HG03060 (cell line): ENCODE data around the gene HBS1L.

Source experiments
- ATAC-seq: cut with Tn5 transposase; IDR thresholded peaks from one replicate; pipeline ENCODE4 v1.9.1; 2021; ENCODE audit warnings: low read depth, moderate number of reproducible peaks; ENCODE audit not compliant: unreplicated experiment

Gene HBS1L

DNA sequence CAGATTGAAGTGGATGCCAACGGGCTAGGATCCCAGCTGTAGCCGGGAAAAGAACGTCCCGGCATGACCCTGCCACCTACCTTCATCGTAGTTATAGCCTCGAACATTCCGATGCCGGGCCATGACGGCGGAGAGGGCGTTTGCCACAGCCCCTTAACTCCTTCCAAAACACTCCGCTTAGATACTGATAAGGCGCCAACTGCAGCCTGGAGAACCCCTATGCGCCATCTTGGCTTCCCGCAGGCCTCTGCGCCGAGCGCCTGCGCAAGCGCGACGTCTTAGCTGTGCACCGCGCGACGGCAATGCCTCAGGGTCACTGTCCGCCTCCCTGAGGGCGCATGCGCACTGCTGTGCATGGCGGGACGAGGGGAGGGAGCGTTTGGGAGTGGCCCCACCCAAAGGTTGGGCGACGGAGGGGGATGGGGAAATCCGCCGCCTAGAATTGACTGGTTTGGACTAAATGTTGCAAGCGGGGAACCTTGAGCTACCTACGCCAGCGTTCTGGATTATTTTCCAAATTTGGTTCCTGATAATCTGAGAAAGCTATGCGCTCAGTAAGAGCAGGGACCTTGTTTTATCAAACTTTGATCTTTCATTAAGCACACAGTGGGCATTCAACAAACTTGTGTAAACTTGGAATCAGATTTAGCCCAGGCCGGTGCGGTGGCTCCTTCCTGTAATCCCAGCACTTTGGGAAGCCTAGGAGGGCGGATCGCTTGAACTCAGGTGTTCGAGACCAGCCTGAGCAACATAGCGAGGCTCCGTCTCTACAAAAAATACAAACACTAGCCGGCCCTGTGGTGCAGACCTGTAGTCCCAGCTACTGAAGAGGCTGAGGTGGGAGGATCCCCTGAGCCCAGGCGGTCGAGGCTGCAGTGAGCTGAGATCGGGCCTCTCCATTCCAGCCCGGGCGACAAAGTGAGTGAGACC lies at the start of gene HBS1L:
HBS1L (minus strand) TSS at position 254 of the 930 bp plus-strand sequence; CDS start at position 123, 131 bp downstream.
- peak; percentile 93 for ATAC-seq

GRCh38 chr6:135104199-135104598 lies 49.6 kb upstream of the HBS1L start:
- no peak for ATAC-seq

GRCh38 chr6:135102191-135102590 lies 47.6 kb upstream of the HBS1L start:
- no peak for ATAC-seq

DNA sequence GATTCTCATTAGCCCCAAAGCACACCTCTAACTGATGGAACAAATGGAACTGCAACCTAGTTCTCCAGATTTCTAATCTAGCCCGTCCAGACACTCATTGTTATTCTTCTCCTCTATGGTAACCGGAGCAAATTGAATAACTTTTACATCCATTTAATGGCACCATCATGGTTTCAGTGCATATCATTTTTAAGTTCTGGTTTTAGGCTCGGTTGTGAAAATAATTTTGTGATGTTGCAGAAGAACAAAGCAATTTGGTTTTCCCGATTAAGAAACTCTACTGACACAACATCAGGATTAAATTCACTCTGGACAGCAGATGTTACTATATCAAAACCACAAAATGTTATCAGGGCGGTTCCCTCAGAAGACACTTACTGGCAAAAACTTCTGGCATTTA lies 42.5 kb upstream of the HBS1L start:
- ATAC-seq = no peak

DNA sequence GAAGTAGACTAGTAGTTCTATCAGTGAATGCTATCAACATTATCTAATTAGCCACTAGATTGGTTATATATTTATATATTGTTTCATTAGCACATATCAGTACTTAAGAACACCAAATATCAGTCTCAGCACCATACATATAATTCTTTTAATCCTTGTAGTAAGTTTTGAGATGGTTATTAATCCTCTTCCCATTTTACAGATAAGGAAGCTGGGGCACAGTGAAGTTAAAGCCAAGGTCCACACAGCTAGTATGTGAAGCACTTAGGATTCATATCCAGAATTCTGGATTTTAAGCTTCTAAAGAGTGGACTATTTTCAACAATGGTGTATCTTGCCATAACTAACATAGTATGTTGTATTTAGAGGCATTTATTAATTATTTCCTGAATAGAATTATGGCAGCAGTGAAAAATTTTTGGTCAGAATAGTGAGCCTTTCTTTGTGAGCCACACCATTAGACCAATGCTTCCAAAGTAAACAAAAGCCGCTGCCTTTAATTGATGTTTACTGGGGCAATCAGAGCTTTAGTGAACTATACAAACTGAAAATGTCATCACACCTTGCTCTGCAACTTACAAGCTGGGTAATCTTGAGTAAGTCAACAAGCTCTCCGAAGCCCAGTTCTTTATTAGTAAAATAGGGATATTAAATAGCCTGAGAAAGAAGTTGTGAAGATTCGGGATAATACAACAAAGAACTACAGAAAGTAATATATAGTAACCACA lies 41.9 kb upstream of the HBS1L start:
- no peak for ATAC-seq

GRCh38 chr6:135095716-135096115 lies 41.1 kb upstream of the HBS1L start:
- ATAC-seq = no peak

GRCh38 chr6:135094403-135094821 lies 39.8 kb upstream of the HBS1L start:
- no peak for ATAC-seq

- ATAC-seq = no peak
Measured at GRCh38 chr6:135093578-135093977, 39.0 kb upstream of the HBS1L start.

- ATAC-seq = no peak
Measured at GRCh38 chr6:135092724-135093123, 38.1 kb upstream of the HBS1L start.

GRCh38 chr6:135090819-135091218 lies 36.2 kb upstream of the HBS1L start:
- ATAC-seq = no peak

GRCh38 chr6:135089901-135090300 lies 35.3 kb upstream of the HBS1L start:
- no peak for ATAC-seq

- peak; percentile 64 for ATAC-seq
Measured at GRCh38 chr6:135088818-135089809, 34.5 kb upstream of the HBS1L start.

GRCh38 chr6:135088281-135088680 lies 33.7 kb upstream of the HBS1L start:
- ATAC-seq = no peak

DNA sequence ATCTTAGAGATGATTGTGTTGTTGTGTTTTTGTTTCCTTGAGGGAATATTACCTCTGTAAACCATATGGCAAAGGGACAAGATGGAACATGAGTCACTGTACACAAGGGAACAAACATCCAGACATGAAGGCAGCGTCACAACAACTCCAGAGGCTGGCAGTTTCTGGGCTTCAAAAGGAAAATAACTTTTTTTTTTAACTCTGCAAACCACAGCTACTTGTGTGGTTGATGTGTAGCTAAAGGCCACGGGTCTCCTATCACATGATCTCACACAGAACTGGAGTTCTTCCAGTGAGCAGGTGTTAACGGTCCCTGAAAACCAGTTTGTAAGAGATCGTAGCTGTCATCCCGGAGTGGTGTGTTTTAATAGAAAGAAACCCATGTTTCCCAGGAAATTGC lies 33.2 kb upstream of the HBS1L start:
- peak; percentile 37 for ATAC-seq

- no peak for ATAC-seq
Measured at GRCh38 chr6:135087403-135087802, 32.8 kb upstream of the HBS1L start.

DNA sequence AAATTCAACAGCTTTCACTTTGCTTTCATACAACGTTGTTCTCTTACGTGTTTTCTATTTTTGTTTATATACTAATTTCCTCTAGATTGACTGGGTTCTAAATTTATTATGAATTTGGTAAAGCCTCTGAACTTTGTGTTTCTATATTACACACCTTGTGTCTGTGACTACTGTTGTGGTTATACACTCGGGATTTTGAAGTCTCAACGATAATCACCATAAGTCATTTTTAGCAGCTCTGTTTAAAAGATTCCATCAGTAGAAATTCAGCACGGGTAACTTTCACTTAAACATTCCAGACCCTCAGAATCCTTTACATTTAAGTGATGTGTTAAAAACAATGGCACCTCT lies 31.8 kb upstream of the HBS1L start:
- ATAC-seq = no peak

DNA sequence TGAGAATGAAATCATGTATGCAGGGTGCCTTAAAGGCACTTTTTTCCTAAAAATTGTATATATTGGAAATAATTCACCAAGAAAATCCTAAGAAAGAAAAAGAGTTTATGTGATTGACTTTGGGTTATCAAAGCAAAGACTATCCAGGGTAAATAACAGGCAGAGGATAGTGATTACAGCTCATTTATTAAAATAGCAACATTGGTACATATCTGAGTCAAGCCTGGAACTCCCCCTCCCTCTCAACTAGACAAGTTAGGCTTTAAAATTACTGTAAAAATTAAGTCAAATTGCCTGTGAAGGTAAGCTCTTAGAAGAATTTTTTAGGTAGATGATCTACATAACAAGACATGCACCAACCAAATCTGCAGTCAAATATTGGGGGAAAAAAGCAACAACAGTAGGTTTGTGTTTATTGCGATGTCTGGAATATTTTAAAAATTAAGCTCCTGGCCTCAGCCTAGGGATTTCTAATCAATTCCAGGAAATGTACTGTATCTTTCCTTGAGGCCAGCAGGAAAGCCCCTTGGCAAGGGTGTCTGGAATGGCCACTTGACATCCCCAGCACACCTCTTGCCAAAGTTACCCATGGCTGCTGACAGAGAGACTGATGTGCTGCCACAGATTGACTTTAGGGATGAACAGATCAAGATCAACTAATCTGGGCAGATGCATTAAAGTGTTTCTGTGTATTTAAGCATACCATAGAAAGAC lies 31.2 kb upstream of the HBS1L start:
- ATAC-seq = no peak

DNA sequence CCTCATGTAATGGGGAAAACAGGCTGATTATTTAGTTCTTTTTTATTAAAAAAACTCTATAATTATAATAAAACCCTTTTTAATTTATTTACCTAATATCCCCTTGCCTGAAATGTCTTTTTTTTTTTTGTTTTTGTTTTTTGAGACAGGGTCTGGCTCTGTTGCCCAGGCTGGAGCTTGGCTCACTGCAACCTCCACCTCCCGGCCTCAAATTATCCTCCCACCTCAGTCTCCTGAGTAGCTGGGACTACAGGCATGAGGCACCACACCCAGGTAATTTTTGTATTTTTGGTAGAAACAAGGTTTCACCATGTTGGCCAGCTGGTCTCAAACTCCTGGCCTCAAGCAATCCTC lies 30.3 kb upstream of the HBS1L start:
- no peak for ATAC-seq

GRCh38 chr6:135084001-135084915 lies 29.6 kb upstream of the HBS1L start:
- ATAC-seq = no peak
